ENCODE data around the gene PARVG.

Gene PARVG

DNA sequence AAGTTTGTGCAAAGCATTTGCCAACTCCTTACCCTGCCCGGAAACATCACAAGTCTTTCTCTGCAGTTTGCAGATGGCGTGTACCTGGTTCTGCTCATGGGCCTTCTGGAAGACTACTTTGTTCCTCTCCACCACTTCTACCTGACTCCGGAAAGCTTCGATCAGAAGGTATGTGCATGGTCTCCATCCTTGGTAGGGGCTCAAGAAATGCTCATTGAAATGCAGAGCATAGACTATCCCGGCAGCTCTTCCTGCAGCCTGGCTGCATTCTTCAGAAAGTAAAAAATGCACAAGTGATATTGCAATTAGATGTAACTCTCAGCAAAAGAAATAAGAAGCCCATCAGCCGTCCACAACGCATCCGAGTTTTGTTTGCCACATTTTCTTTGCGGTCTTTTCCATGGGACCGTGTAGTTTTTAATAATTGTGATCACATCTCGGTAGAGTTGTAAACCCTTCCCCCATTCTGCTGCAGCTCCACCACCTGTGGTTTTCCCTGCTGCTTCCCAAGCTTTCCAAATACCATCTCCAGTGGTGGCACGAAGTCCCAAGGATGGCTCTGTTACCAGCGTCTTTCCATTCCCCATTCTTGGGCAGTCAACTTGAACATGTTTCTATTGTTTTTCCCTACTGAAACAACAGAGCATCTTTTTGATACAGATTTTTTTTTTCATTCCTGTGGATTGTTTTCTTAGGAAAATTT is 22.7 kb upstream of the PARVG start:
- no peak overlapping the region for H2AFZ ChIP-seq (ENCODE audit: low read length)
- no peaks in the 10 kb centered on the region for H4K20me1 ChIP-seq (ENCODE audit: insufficient read depth, low read length)
- no peak overlapping the region for H3K4me2 ChIP-seq (ENCODE audit: low read depth, low read length)
- no peak overlapping the region for H3K4me3 ChIP-seq (ENCODE audit: low read length)
- no peaks in the 10 kb centered on the region for H3K9me2 ChIP-seq (replicated peaks; ENCODE audit: insufficient read depth, low read length)
- H3K27ac ChIP-seq (ENCODE audit: low read length), result no peak overlapping the region
- TF ChIP-seq, protein P1, sequence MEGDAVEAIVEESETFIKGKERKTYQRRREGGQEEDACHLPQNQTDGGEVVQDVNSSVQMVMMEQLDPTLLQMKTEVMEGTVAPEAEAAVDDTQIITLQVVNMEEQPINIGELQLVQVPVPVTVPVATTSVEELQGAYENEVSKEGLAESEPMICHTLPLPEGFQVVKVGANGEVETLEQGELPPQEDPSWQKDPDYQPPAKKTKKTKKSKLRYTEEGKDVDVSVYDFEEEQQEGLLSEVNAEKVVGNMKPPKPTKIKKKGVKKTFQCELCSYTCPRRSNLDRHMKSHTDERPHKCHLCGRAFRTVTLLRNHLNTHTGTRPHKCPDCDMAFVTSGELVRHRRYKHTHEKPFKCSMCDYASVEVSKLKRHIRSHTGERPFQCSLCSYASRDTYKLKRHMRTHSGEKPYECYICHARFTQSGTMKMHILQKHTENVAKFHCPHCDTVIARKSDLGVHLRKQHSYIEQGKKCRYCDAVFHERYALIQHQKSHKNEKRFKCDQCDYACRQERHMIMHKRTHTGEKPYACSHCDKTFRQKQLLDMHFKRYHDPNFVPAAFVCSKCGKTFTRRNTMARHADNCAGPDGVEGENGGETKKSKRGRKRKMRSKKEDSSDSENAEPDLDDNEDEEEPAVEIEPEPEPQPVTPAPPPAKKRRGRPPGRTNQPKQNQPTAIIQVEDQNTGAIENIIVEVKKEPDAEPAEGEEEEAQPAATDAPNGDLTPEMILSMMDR (IDR thresholded peaks at IDR 0.05; ENCODE audit: low read length), result no peak
- TF ChIP-seq EZH2 (optimal IDR thresholded peaks at IDR 0.05; ENCODE audit: low read depth, low read length) (no peak), EZH2phosphoT487 (IDR thresholded peaks at IDR 0.05; ENCODE audit: low read length) (no peak)
- H3K9me3 ChIP-seq (replicated peaks; ENCODE audit: insufficient read depth, low read length), result no peaks in the 10 kb centered on the region
- H3K9ac ChIP-seq (ENCODE audit: low read length), result no peak overlapping the region
- no peaks in the 10 kb centered on the region for H3K27me3 ChIP-seq (replicated peaks; ENCODE audit: insufficient read depth, low read length)
- H3K79me2 ChIP-seq (ENCODE audit: low read length), result no peaks in the 10 kb centered on the region
- H3F3A ChIP-seq (ENCODE audit: insufficient read depth, low read length), result no peaks in the 10 kb centered on the region
- no peaks in the 10 kb centered on the region for H3K4me1 ChIP-seq (ENCODE audit: low read length)
- DNase-seq, result no peak
- no peaks in the 10 kb centered on the region for H3K36me3 ChIP-seq (replicated peaks; ENCODE audit: insufficient read depth, low read length)

DNA sequence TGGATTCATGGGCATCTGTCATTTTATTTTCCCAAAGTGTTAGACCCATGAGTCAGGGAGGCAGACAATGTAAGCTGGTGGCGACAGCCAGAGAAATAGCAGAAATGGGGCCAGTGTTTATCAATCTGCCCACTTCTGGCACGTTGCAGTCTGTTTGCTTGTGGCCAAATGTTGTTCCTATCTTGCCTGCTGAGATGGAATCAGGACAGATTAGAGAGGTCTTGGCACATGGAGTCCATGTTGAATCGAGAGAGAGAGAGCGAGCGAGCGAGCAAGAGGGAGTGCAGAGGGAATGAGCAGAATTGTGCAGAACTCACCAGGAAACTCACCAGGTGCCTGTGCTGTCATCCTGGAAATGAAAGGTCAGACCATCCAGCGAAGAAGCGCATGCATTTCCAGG is 21.9 kb upstream of the PARVG start:
- TF ChIP-seq, protein P1 (IDR thresholded peaks at IDR 0.05; ENCODE audit: low read length), result no peak
- TF ChIP-seq EZH2phosphoT487 (IDR thresholded peaks at IDR 0.05; ENCODE audit: low read length) (no peak), EZH2 (optimal IDR thresholded peaks at IDR 0.05; ENCODE audit: low read depth, low read length) (no peak)
- Histone ChIP-seq H3K9me2 (replicated peaks; ENCODE audit: insufficient read depth, low read length) (no peaks in the 10 kb centered on the region), H3K9ac (ENCODE audit: low read length) (no peak overlapping the region), H3F3A (ENCODE audit: insufficient read depth, low read length) (no peaks in the 10 kb centered on the region), H3K27me3 (replicated peaks; ENCODE audit: insufficient read depth, low read length) (no peaks in the 10 kb centered on the region), H4K20me1 (ENCODE audit: insufficient read depth, low read length) (no peaks in the 10 kb centered on the region), H3K79me2 (ENCODE audit: low read length) (no peaks in the 10 kb centered on the region), H3K4me2 (ENCODE audit: low read depth, low read length) (no peak overlapping the region), H3K9me3 (replicated peaks; ENCODE audit: insufficient read depth, low read length) (no peaks in the 10 kb centered on the region), H3K27ac (ENCODE audit: low read length) (no peak overlapping the region), H3K4me1 (ENCODE audit: low read length) (no peaks in the 10 kb centered on the region), H3K36me3 (replicated peaks; ENCODE audit: insufficient read depth, low read length) (no peaks in the 10 kb centered on the region), H2AFZ (ENCODE audit: low read length) (no peak overlapping the region), H3K4me3 (ENCODE audit: low read length) (no peak overlapping the region)
- DNase-seq, result no peak

DNA sequence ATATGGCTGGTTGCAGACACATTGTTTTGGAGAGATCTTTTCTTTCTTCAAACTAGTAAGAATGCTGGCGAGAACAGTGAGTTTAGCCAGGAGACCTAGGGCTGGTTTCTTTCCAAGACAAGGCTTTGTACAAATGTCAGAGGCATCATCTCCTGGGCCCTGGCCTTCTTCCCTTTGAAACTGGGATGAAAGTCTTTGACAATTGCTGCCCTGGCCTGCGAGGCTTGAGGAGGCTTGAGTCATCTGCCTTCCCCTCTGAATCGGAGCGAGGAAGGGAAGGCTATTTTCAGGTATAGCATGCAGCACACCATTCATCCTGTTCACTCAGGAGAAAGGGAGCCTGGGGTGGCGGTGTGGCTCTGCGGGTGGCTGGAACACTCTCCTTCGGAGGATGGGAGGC is 21.5 kb upstream of the PARVG start:
- H3K79me2 ChIP-seq (ENCODE audit: low read length), result no peaks in the 10 kb centered on the region
- H2AFZ ChIP-seq (ENCODE audit: low read length), result no peak overlapping the region
- TF ChIP-seq, protein P1 (IDR thresholded peaks at IDR 0.05; ENCODE audit: low read length), result no peak
- no peak for TF ChIP-seq EZH2phosphoT487 (IDR thresholded peaks at IDR 0.05; ENCODE audit: low read length)
- no peak for TF ChIP-seq EZH2 (optimal IDR thresholded peaks at IDR 0.05; ENCODE audit: low read depth, low read length)
- H3K4me3 ChIP-seq (ENCODE audit: low read length), result no peak overlapping the region
- no peaks in the 10 kb centered on the region for H3K9me3 ChIP-seq (replicated peaks; ENCODE audit: insufficient read depth, low read length)
- H3F3A ChIP-seq (ENCODE audit: insufficient read depth, low read length), result no peaks in the 10 kb centered on the region
- H3K27ac ChIP-seq (ENCODE audit: low read length), result no peak overlapping the region
- no peak overlapping the region for H3K4me2 ChIP-seq (ENCODE audit: low read depth, low read length)
- no peaks in the 10 kb centered on the region for H3K4me1 ChIP-seq (ENCODE audit: low read length)
- H4K20me1 ChIP-seq (ENCODE audit: insufficient read depth, low read length), result no peaks in the 10 kb centered on the region
- no peak for DNase-seq
- no peaks in the 10 kb centered on the region for H3K9me2 ChIP-seq (replicated peaks; ENCODE audit: insufficient read depth, low read length)
- no peaks in the 10 kb centered on the region for H3K36me3 ChIP-seq (replicated peaks; ENCODE audit: insufficient read depth, low read length)
- no peaks in the 10 kb centered on the region for H3K27me3 ChIP-seq (replicated peaks; ENCODE audit: insufficient read depth, low read length)
- no peak overlapping the region for H3K9ac ChIP-seq (ENCODE audit: low read length)
